Right cardiac atrium (tissue), 5 donors: Measurements from ENCODE around the gene ERICH2. TPM values are rescaled to one million over a fixed set of nuclear protein-coding genes. Genes with fewer than 3 reads are reported as not detected.

Experiments
- ATAC-seq, 2 donors: fragments of 200-7000 bp; cut with Tn5 transposase; one replicate each; pipeline versions ENCODE4 v1.8.0 to v1.9.1; 2020; ENCODE audit warnings: moderate library complexity in 2 of 2, mild to moderate bottlenecking in 1 of 2
- DNase-seq, 3 donors: peaks; one replicate each; pipeline ENCODE4 v3.0.0-alpha.2; 2020
- H3K27ac ChIP-seq: one replicate; pipeline ENCODE4 v1.5.1; 2013; ENCODE audit warnings: mild to moderate bottlenecking, low read length, control low read depth, moderate library complexity
- H3K27me3 ChIP-seq: one replicate; pipeline ENCODE4 v1.6.1; 2013; ENCODE audit not compliant: control insufficient read depth, insufficient read depth
- H3K4me1 ChIP-seq: one replicate; pipeline ENCODE4 v1.6.1; 2013; ENCODE audit warnings: low read length; ENCODE audit not compliant: control insufficient read depth, insufficient read depth
- H3K4me3 ChIP-seq: one replicate; pipeline ENCODE4 v1.5.1; 2013; ENCODE audit warnings: low read length, control low read depth
- H3K9me3 ChIP-seq: one replicate; pipeline ENCODE4 v1.6.1; 2013; ENCODE audit warnings: low read length; ENCODE audit not compliant: control insufficient read depth
- WGBS: extraction: QIAGEN DNeasy Blood & Tissue Kit; methylation state at CpG from one replicate; pipeline ENCODE4 v1.1.7; 2013; 5-methylcytosine and 5-hydroxymethylcytosine counted together
- intact Hi-C, 4 donors: fragments of 100-400 bp; cut with DNase I; formaldehyde crosslinking; loops; one replicate each; pipeline versions ENCODE4 v1.11.0 to v1.14.0; 2022 to 2023
- polyA plus RNA-seq: library from polyadenylated mRNA; stranded (reverse); fragments of 200-250 nt; gene quantifications from one replicate; pipeline ENCODE4 v1.2.3, GENCODE V29; 2013
- total RNA-seq, 4 donors: library from RNA; stranded (reverse); fragmentation: NEBNext Ultra II Directional; extraction: Animal tissue kit (Norgen Biotek cat#: 25700); gene quantifications; one replicate each; pipeline ENCODE4 v1.2.1, GENCODE V29; 2021
- donor health status: healthy with polysubstance abuse.
- donor health status: DM: no; HTN: yes; CAD: no.
- donor health status: DM: no; HTN: no; CAD: no.
- donor health status: DM: no; HTN: yes; CAD: no; lungs with severe emphysema.
- donor health status: DM: yes; HTN: yes; CAD: no.

Gene ERICH2
- total and polyA plus RNA-seq, 5 donors = 1.7 to 5.2 (median 3.5) TPM; not detected in 1

GRCh38 chr2:170763232-170763631, 6.9 kb upstream of the ERICH2 start:
- intact Hi-C loops = no loop called here
- Histone ChIP-seq H3K27ac (no peak overlapping the region), H3K4me3 (no peak overlapping the region), H3K27me3 (no peaks in the 10 kb centered on the region), H3K4me1 (no peaks in the 10 kb centered on the region), H3K9me3 (no peaks in the 10 kb centered on the region)
- no peak for DNase-seq
- no peak for ATAC-seq
- WGBS = 89% methylated on average over 4 of the region's 4 CpGs

- no peaks in the 10 kb centered on the region for H3K9me3 ChIP-seq
- ATAC-seq = no peak
- intact Hi-C loops = no loop called here
- H3K27me3 ChIP-seq = no peaks in the 10 kb centered on the region
- 23% methylated on average over 2 of the region's 2 CpGs for WGBS
- H3K4me3 ChIP-seq = no peak overlapping the region
- DNase-seq = no peak
- no peaks in the 10 kb centered on the region for H3K4me1 ChIP-seq
- H3K27ac ChIP-seq = no peak overlapping the region
Observed at GRCh38 chr2:170764880-170765261, 5.3 kb upstream of the ERICH2 start.

- Histone ChIP-seq H3K27me3 (no peaks in the 10 kb centered on the region), H3K4me1 (no peaks in the 10 kb centered on the region), H3K4me3 (no peak overlapping the region), H3K27ac (no peak overlapping the region), H3K9me3 (no peaks in the 10 kb centered on the region)
- whole genome bisulfite sequencing = 55% methylated on average over 4 of the region's 4 CpGs
- ATAC-seq = no peak
- intact Hi-C loops = no loop called here
- DNase-seq = no peak
Observed at GRCh38 chr2:170766693-170767092, 3.5 kb upstream of the ERICH2 start.

GRCh38 chr2:170770606-170771420, 635 bp downstream of the ERICH2 start:
- Histone ChIP-seq H3K27ac (peak overlapping the region; percentile 6), H3K4me1 (no peaks in the 10 kb centered on the region), H3K9me3 (no peaks in the 10 kb centered on the region), H3K4me3 (peak overlapping the region; percentile 94), H3K27me3 (no peaks in the 10 kb centered on the region)
- ATAC-seq = peak; percentile 98 to 99
- DNase-seq = peak; percentile 77 to 91 (median 91)
- intact Hi-C loops = no loop called here
- WGBS = 2% methylated on average over 82 of the region's 82 CpGs

- Histone ChIP-seq H3K27ac (no peak overlapping the region), H3K9me3 (no peaks in the 10 kb centered on the region), H3K27me3 (no peaks in the 10 kb centered on the region), H3K4me1 (no peaks in the 10 kb centered on the region), H3K4me3 (peak overlapping the region; percentile 94)
- DNase-seq (no peak), ATAC-seq (no peak)
- intact Hi-C loops = no loop called here
- 9% methylated on average over 15 of the region's 15 CpGs for WGBS
Observed at GRCh38 chr2:170771421-170771937, 1.3 kb downstream of the ERICH2 start.

- no peak overlapping the region for H3K4me3 ChIP-seq
- no peak for ATAC-seq
- DNase-seq = no peak
- H3K27ac ChIP-seq = no peak overlapping the region
- no peaks in the 10 kb centered on the region for H3K4me1 ChIP-seq
- H3K27me3 ChIP-seq = no peaks in the 10 kb centered on the region
- intact Hi-C loops = no loop called here
- H3K9me3 ChIP-seq = no peaks in the 10 kb centered on the region
Observed at GRCh38 chr2:170772295-170772694, 2.1 kb downstream of the ERICH2 start.

- Histone ChIP-seq H3K9me3 (no peaks in the 10 kb centered on the region), H3K4me1 (no peaks in the 10 kb centered on the region), H3K27ac (no peak overlapping the region), H3K4me3 (no peak overlapping the region), H3K27me3 (no peaks in the 10 kb centered on the region)
- ATAC-seq (no peak), DNase-seq (no peak)
- intact Hi-C loops = no loop called here
Observed at GRCh38 chr2:170774074-170774473, 3.9 kb downstream of the ERICH2 start.

GRCh38 chr2:170778900-170779299, 8.7 kb downstream of the ERICH2 start:
- intact Hi-C loops = no loop called here
- H3K9me3 ChIP-seq = no peaks in the 10 kb centered on the region
- no peak overlapping the region for H3K4me3 ChIP-seq
- ATAC-seq (no peak), DNase-seq (no peak)
- 28% methylated on average over 2 of the region's 2 CpGs for WGBS
- H3K27me3 ChIP-seq = no peaks in the 10 kb centered on the region
- H3K27ac ChIP-seq = no peak overlapping the region
- H3K4me1 ChIP-seq = no peaks in the 10 kb centered on the region

- Histone ChIP-seq H3K9me3 (no peaks in the 10 kb centered on the region), H3K4me1 (no peaks in the 10 kb centered on the region), H3K27me3 (no peaks in the 10 kb centered on the region), H3K27ac (no peak overlapping the region), H3K4me3 (no peak overlapping the region)
- intact Hi-C loops = no loop called here
- 93% methylated on average over 1 of the region's 1 CpG for WGBS
- DNase-seq = no peak
- ATAC-seq = no peak
Observed at GRCh38 chr2:170779304-170779703, 9.1 kb downstream of the ERICH2 start.

- no peak for DNase-seq
- H3K4me1 ChIP-seq = no peaks in the 10 kb centered on the region
- H3K27ac ChIP-seq = no peak overlapping the region
- no peak for ATAC-seq
- intact Hi-C loops = no loop called here
- H3K4me3 ChIP-seq = no peak overlapping the region
- H3K27me3 ChIP-seq = no peaks in the 10 kb centered on the region
- no peaks in the 10 kb centered on the region for H3K9me3 ChIP-seq
- WGBS = 78% methylated on average over 2 of the region's 2 CpGs
Observed at GRCh38 chr2:170782673-170783072, 12.5 kb downstream of the ERICH2 start.

- DNase-seq = no peak
- no peak for ATAC-seq
- 96% methylated on average over 1 of the region's 1 CpG for WGBS
- Histone ChIP-seq H3K27ac (no peak overlapping the region), H3K4me3 (no peak overlapping the region), H3K9me3 (no peaks in the 10 kb centered on the region), H3K4me1 (no peaks in the 10 kb centered on the region), H3K27me3 (no peaks in the 10 kb centered on the region)
- intact Hi-C loops = no loop called here
Observed at GRCh38 chr2:170783549-170783948, 13.4 kb downstream of the ERICH2 start.

GRCh38 chr2:170798996-170799395, 28.8 kb downstream of the ERICH2 start:
- H3K4me1 ChIP-seq = no peaks in the 10 kb centered on the region
- ATAC-seq (no peak), DNase-seq (no peak)
- no peak overlapping the region for H3K4me3 ChIP-seq
- intact Hi-C loops = no loop called here
- no peak overlapping the region for H3K27ac ChIP-seq
- H3K9me3 ChIP-seq = no peaks in the 10 kb centered on the region
- no peaks in the 10 kb centered on the region for H3K27me3 ChIP-seq
